GM23248 (cell line): ENCODE results near the gene DTX3. TPM values are rescaled to one million over a fixed set of nuclear protein-coding genes. Genes with fewer than 3 reads are reported as not detected.
A peak's percentile ranks its signal among the peaks of the same experiment; 100 is the strongest.
"Not testable (repeated sequence)": the region's sequence is repeated elsewhere in the genome, so short reads cannot be mapped to it uniquely, and the experiment has no call there.

ENCODE experiments used
- DNase-seq: peaks from one replicate; pipeline ENCODE4 v3.0.0-alpha.2; 2015
- H2AFZ ChIP-seq: fragments of 200-600 bp; sonication (generic); 2 replicates; pipeline ENCODE4 v1.6.1; 2016; ENCODE audit warnings: antibody characterized with exemption
- H3F3A ChIP-seq: fragments of 200-600 bp; sonication (generic); 2 replicates; pipeline ENCODE4 v1.6.1; 2016; ENCODE audit warnings: mild to moderate bottlenecking, antibody characterized with exemption, mixed run types; ENCODE audit not compliant: insufficient read depth
- H3K27ac ChIP-seq: fragments of 200-600 bp; sonication (generic); 2 replicates; pipeline ENCODE4 v1.5.1; 2016; ENCODE audit warnings: mild to moderate bottlenecking
- H3K27me3 ChIP-seq: fragments of 200-600 bp; sonication (generic); replicated peaks from 2 replicates; pipeline ENCODE4 v1.6.1; 2016; ENCODE audit warnings: mild to moderate bottlenecking; ENCODE audit not compliant: insufficient read depth
- H3K36me3 ChIP-seq: fragments of 200-600 bp; sonication (generic); 2 replicates; pipeline ENCODE4 v1.6.1; 2016; ENCODE audit warnings: low read depth, mild to moderate bottlenecking
- H3K4me1 ChIP-seq: fragments of 200-600 bp; sonication (generic); 2 replicates; pipeline ENCODE4 v1.6.1; 2016; ENCODE audit warnings: mild to moderate bottlenecking; ENCODE audit not compliant: insufficient read depth
- H3K4me2 ChIP-seq: fragments of 200-600 bp; sonication (generic); one replicate; pipeline ENCODE4 v1.6.1; 2016; ENCODE audit warnings: mild to moderate bottlenecking; ENCODE audit not compliant: unreplicated experiment
- H3K4me3 ChIP-seq: fragments of 200-600 bp; sonication (generic); 2 replicates; pipeline ENCODE4 v1.5.1; 2016; ENCODE audit warnings: mild to moderate bottlenecking
- H3K79me2 ChIP-seq: fragments of 200-600 bp; sonication (generic); 2 replicates; pipeline ENCODE4 v1.6.1; 2016; ENCODE audit warnings: mild to moderate bottlenecking; ENCODE audit not compliant: insufficient read depth
- H3K9ac ChIP-seq: fragments of 200-600 bp; sonication (generic); 2 replicates; pipeline ENCODE4 v1.6.1; 2016; ENCODE audit warnings: mild to moderate bottlenecking
- H3K9me2 ChIP-seq: fragments of 200-600 bp; sonication (generic); 2 replicates; pipeline ENCODE4 v1.6.1; 2016; ENCODE audit warnings: mixed run types, mild to moderate bottlenecking, moderate library complexity; ENCODE audit not compliant: insufficient read depth
- H3K9me3 ChIP-seq: fragments of 200-600 bp; sonication (generic); one replicate; pipeline ENCODE4 v1.6.1; 2017; ENCODE audit warnings: low read depth
- H4K20me1 ChIP-seq: fragments of 200-600 bp; sonication (generic); 2 replicates; pipeline ENCODE4 v1.6.0; 2016; ENCODE audit not compliant: insufficient read depth
- EZH2 ChIP-seq: fragments of 200-600 bp; sonication (generic); IDR thresholded peaks from 2 replicates; pipeline ENCODE4 v1.6.1; 2018; ENCODE audit warnings: antibody characterized with exemption, mild to moderate bottlenecking; ENCODE audit not compliant: insufficient read depth, poor library complexity, severe bottlenecking
- EZH2phosphoT487 ChIP-seq: fragments of 200-600 bp; sonication (generic); IDR thresholded peaks from 2 replicates; pipeline ENCODE4 v1.6.1; 2018; ENCODE audit warnings: antibody characterized with exemption, moderate library complexity, mild to moderate bottlenecking, low read depth; ENCODE audit not compliant: insufficient read depth
- WGBS, 2 experiments: methylation state at CpG; one replicate each; pipeline ENCODE4 v1.1.6; 2015 to 2017; ENCODE audit warnings: low lambda C conversion rate in 2 of 2, low coverage in 1 of 2; ENCODE audit errors: missing lambda C conversion rate in 2 of 2; 5-methylcytosine and 5-hydroxymethylcytosine counted together
- in situ Hi-C: fragments of 300-500 bp; cut with MboI; formaldehyde crosslinking; loops from 2 replicates; pipeline ENCODE4 v1.15.0; 2020
- polyA plus RNA-seq: library from polyadenylated mRNA; unstranded; fragments of >200 nt; fragmentation: Nextera tagmentation; extraction: Ambion mirVana; gene quantifications from 2 replicates; pipeline ENCODE4 v1.2.1, GENCODE V29; 2016
- total RNA-seq: library from RNA; depleted of rRNA; stranded (reverse); fragments of >200 nt; shearing (Covaris generic); gene quantifications from 2 replicates; pipeline ENCODE4 v1.2.3, GENCODE V29; 2014

The DTX3 gene
- total and polyA plus RNA-seq, 2 experiments from 2014 or later, result 7.7 to 19.6 TPM

DNA sequence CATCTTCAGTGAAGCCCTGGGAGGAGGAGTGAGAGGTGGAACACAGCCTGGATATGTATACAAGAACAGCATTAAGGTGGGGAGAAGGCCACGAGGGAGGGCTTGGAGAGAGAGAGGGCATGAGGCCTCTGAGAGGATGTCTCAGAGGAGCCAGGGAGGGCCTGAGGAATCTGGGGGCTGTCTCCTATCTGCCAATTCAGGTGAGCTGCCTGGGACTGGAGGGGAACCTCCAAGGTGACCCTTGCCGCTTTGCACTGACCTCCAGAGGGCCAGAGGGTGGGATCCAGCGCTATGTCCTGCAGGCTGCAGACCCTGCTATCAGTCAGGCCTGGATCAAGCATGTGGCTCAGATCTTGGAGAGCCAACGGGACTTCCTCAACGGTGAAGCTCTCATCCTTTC, 11.0 kb downstream of the DTX3 start:
- peaks cover 19% of the 10 kb centered on the region for H3K4me1 ChIP-seq
- no peaks in the 10 kb centered on the region for H4K20me1 ChIP-seq
- no peaks in the 10 kb centered on the region for H3K79me2 ChIP-seq
- no peak overlapping the region for H2AFZ ChIP-seq
- H3K27ac ChIP-seq, result no peak overlapping the region
- no peak overlapping the region for H3K4me2 ChIP-seq
- TF ChIP-seq EZH2 (no peak), EZH2phosphoT487 (no peak)
- no peak overlapping the region for H3K4me3 ChIP-seq
- peaks cover 6% of the 10 kb centered on the region; the same call in 1 of the 2 replicates for H3F3A ChIP-seq
- DNase-seq, result no peak
- H3K9me2 ChIP-seq, result no peaks in the 10 kb centered on the region
- H3K36me3 ChIP-seq, result no peaks in the 10 kb centered on the region; the same call in 1 of the 2 replicates
- no peaks in the 10 kb centered on the region for H3K9me3 ChIP-seq
- 80 to 83% methylated on average over 5 of the region's 5 CpGs for WGBS, 2 experiments
- no peak overlapping the region for H3K9ac ChIP-seq
- in situ Hi-C loops, result no loop called here
- peaks cover 4% of the 10 kb centered on the region; the same call in 1 of the 2 replicates for H3K27me3 ChIP-seq

DNA sequence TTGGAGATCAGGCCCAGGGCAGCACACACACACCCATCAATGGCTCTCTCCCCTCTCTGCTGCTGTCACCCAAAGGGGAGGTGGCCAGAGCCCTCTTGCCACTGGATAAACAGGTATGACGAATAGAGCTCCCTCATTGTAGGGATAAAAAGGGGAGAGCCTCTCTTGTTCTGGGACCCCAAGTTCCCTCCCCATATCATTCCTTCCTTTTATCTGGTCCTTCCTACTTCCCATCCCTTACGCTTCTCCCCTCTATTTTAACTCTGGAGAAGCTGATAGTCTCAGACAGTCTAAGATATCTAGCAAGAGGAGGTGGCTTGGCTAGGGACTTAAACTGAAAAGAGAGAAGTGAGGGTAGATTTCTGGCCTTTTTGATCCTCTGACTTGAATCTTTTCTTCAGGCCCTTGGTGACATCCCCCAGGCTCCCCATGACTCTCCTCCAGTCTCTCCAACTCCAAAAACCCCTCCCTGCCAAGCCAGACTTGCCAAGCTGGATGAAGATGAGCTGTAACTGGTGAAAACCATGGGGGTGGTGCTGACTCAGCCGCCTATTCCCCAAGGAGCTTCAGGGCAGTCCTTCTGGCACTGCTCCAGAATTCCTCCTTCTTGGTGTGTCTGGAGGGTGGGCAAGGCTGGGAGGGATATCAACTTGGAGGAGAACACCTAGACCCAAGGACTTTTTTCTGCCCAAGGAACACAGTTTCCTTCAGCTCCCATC, 11.9 kb downstream of the DTX3 start:
- Histone ChIP-seq H3K79me2 (no peaks in the 10 kb centered on the region), H3F3A (peaks cover 6% of the 10 kb centered on the region; the same call in 1 of the 2 replicates), H3K4me2 (no peak overlapping the region), H3K9me3 (no peaks in the 10 kb centered on the region), H4K20me1 (no peaks in the 10 kb centered on the region), H3K9me2 (no peaks in the 10 kb centered on the region), H3K27ac (no peak overlapping the region), H3K36me3 (no peaks in the 10 kb centered on the region; the same call in 1 of the 2 replicates), H3K9ac (no peak overlapping the region), H3K27me3 (peaks cover 13% of the 10 kb centered on the region), H3K4me1 (peaks cover 18% of the 10 kb centered on the region), H3K4me3 (no peak overlapping the region), H2AFZ (no peak overlapping the region)
- 65 to 76% methylated on average over 3 of the region's 3 CpGs for WGBS, 2 experiments
- TF ChIP-seq EZH2phosphoT487 (no peak), EZH2 (no peak)
- in situ Hi-C loops, result no loop called here
- DNase-seq, result peak; percentile 90

GRCh38 chr12:57617942-57618341, 13.3 kb downstream of the DTX3 start:
- Histone ChIP-seq H3F3A (peaks cover 6% of the 10 kb centered on the region; the same call in 1 of the 2 replicates), H3K9me3 (no peaks in the 10 kb centered on the region), H3K27me3 (peaks cover 14% of the 10 kb centered on the region), H3K4me2 (no peak overlapping the region), H3K27ac (no peak overlapping the region), H4K20me1 (no peaks in the 10 kb centered on the region), H3K9me2 (no peaks in the 10 kb centered on the region), H3K79me2 (no peaks in the 10 kb centered on the region), H3K36me3 (no peaks in the 10 kb centered on the region; the same call in 1 of the 2 replicates), H3K4me3 (no peak overlapping the region), H3K9ac (no peak overlapping the region), H3K4me1 (peaks cover 12% of the 10 kb centered on the region), H2AFZ (no peak overlapping the region)
- WGBS, 2 experiments, result 75 to 81% methylated on average over 11 of the region's 11 CpGs
- in situ Hi-C loops, result no loop called here
- TF ChIP-seq EZH2phosphoT487 (no peak), EZH2 (no peak)
- no peak for DNase-seq

DNA sequence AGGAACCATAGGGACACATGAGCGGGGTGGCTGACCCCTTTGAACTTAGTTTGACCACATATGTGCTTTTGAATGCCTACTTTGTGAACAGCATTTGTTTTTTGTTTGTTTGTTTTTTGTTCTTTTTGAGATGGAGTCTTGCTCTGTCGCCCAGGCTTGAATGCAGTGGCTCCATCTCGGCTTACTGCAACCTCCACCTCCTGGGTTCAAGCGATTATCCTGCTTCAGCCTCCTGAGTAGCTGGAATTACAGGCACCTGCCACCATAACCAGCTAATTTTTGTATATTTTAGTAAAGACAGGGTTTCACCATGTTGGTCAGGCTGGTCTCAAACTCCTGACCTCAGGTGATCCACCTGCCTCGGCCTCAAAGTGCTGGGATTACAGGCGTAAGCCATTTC, 13.8 kb downstream of the DTX3 start:
- H4K20me1 ChIP-seq, DNase-seq, H3K9me3 ChIP-seq, H3K36me3 ChIP-seq, H3K9me2 ChIP-seq, H3K79me2 ChIP-seq, H3K4me2 ChIP-seq, H3F3A ChIP-seq, H3K9ac ChIP-seq, H3K4me3 ChIP-seq, H3K27ac ChIP-seq, in situ Hi-C loops, H2AFZ ChIP-seq: not testable (repeated sequence)
- 90 to 91% methylated on average over 6 of the region's 6 CpGs for WGBS, 2 experiments
- H3K27me3 ChIP-seq, result peaks cover 14% of the 10 kb centered on the region
- H3K4me1 ChIP-seq, result peaks cover 12% of the 10 kb centered on the region
